ENCODE measurements around the gene ST6GALNAC3.

GRCh38 chr1:76154206-76154956, 79.8 kb downstream of the ST6GALNAC3 start:
- TF ChIP-seq YY1 (tag by site-specific recombination; IDR thresholded peaks at IDR 0.05), result no peak
- TF ChIP-seq ZNF785 (tag by site-specific recombination; IDR thresholded peaks at IDR 0.05), result no peak
- peak; percentile 84 for TF ChIP-seq CTCF (tag by site-specific recombination; IDR thresholded peaks at IDR 0.05)
- TF ChIP-seq ZNF776 (tag by site-specific recombination; IDR thresholded peaks at IDR 0.05; ENCODE audit: borderline replicate concordance), result no peak
- TF ChIP-seq ZNF76 (tag by site-specific recombination; IDR thresholded peaks at IDR 0.05; ENCODE audit: borderline replicate concordance, low read depth), result no peak
- no peak for TF ChIP-seq MYNN (tag by site-specific recombination; IDR thresholded peaks at IDR 0.05; ENCODE audit: borderline replicate concordance)

Data from HEK293 (cell line).